ENCODE measurements around the gene FGF12.
"Not testable (repeated sequence)": the region's sequence is repeated elsewhere in the genome, so short reads cannot be mapped to it uniquely, and the experiment has no call there.

Gene FGF12

GRCh38 chr3:192577811-192578210 lies 149.5 kb downstream of the FGF12 start:
- Histone ChIP-seq H3F3A (ENCODE audit: insufficient read depth) (no peaks in the 10 kb centered on the region), H3K9me2 (replicated peaks; ENCODE audit: insufficient read depth, low read length) (no peaks in the 10 kb centered on the region), H3K9ac (ENCODE audit: low read length) (no peak overlapping the region), H3K36me3 (ENCODE audit: low read length) (no peaks in the 10 kb centered on the region), H3K79me2 (ENCODE audit: insufficient read depth, low read length) (no peaks in the 10 kb centered on the region), H3K4me3 (ENCODE audit: insufficient read depth, low read length, poor library complexity, severe bottlenecking) (no peak overlapping the region), H3K27ac (ENCODE audit: low read depth, low read length) (no peak overlapping the region), H4K20me1 (ENCODE audit: low read depth, low read length) (no peaks in the 10 kb centered on the region), H3K27me3 (ENCODE audit: low read length) (no peaks in the 10 kb centered on the region), H3K9me3 (ENCODE audit: insufficient read depth, low read length) (no peaks in the 10 kb centered on the region), H2AFZ (ENCODE audit: low read depth, low read length, severe bottlenecking) (no peak overlapping the region), H3K4me2 (ENCODE audit: low read depth, low read length, poor library complexity, severe bottlenecking) (no peak overlapping the region)
- TF ChIP-seq CTCF (IDR thresholded peaks at IDR 0.05; ENCODE audit: insufficient read depth, low read length, poor library complexity, severe bottlenecking) (no peak), EZH2phosphoT487 (conservative IDR thresholded peaks at IDR 0.05; ENCODE audit: low read length) (no peak)

DNA sequence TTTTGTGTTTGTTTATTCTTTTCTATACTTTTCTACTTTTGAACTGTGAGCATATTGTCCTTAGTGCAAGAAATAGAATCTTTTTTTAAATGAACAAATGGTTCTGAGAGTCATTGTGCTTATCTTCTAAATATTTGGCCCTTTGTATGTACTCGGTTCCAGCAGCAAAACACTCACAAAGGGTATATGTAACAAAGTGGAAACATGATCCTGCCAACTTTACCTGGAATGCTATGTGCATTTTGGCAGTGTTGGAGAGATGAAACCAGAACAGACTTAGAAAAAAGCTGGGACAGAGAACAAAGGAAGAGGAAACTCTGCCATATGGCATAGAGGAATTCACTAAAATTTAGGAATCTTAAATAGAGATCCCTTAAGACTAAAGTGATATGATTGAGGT lies 150.1 kb downstream of the FGF12 start:
- no peaks in the 10 kb centered on the region for H3K9me3 ChIP-seq (ENCODE audit: insufficient read depth, low read length)
- H3K27ac ChIP-seq (ENCODE audit: low read depth, low read length): no peak overlapping the region
- H3K79me2 ChIP-seq (ENCODE audit: insufficient read depth, low read length): no peaks in the 10 kb centered on the region
- no peaks in the 10 kb centered on the region for H4K20me1 ChIP-seq (ENCODE audit: low read depth, low read length)
- H3F3A ChIP-seq (ENCODE audit: insufficient read depth): no peaks in the 10 kb centered on the region
- no peak overlapping the region for H3K4me3 ChIP-seq (ENCODE audit: insufficient read depth, low read length, poor library complexity, severe bottlenecking)
- H3K36me3 ChIP-seq (ENCODE audit: low read length): no peaks in the 10 kb centered on the region
- no peak overlapping the region for H2AFZ ChIP-seq (ENCODE audit: low read depth, low read length, severe bottlenecking)
- H3K9ac ChIP-seq (ENCODE audit: low read length): no peak overlapping the region
- no peak overlapping the region for H3K4me2 ChIP-seq (ENCODE audit: low read depth, low read length, poor library complexity, severe bottlenecking)
- TF ChIP-seq CTCF (IDR thresholded peaks at IDR 0.05; ENCODE audit: insufficient read depth, low read length, poor library complexity, severe bottlenecking) (no peak), EZH2phosphoT487 (conservative IDR thresholded peaks at IDR 0.05; ENCODE audit: low read length) (no peak)
- H3K9me2 ChIP-seq (replicated peaks; ENCODE audit: insufficient read depth, low read length): no peaks in the 10 kb centered on the region
- no peaks in the 10 kb centered on the region for H3K27me3 ChIP-seq (ENCODE audit: low read length)

DNA sequence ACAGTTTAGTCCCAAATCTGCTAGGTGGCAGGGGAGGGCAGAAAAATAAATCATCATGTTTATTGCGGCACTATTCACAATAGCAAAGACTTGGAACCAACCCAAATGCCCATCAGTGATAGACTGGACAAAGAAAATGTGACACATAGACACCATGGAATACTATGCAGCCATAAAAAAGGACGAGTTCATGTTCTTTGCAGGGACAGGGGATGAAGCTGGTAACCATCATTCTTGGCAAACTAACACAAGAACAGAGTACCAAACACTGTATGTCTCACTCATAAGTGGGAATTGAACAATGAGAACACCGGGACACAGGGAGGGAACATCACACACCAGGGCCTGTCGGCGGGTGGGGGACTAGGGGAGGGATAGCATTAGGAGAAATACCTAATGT lies 150.6 kb downstream of the FGF12 start:
- not testable (repeated sequence) for H3K36me3 ChIP-seq (ENCODE audit: low read length); H3K4me2 ChIP-seq (ENCODE audit: low read depth, low read length, poor library complexity, severe bottlenecking); H2AFZ ChIP-seq (ENCODE audit: low read depth, low read length, severe bottlenecking); H3K79me2 ChIP-seq (ENCODE audit: insufficient read depth, low read length); H3K27ac ChIP-seq (ENCODE audit: low read depth, low read length); H4K20me1 ChIP-seq (ENCODE audit: low read depth, low read length); H3K9ac ChIP-seq (ENCODE audit: low read length); H3F3A ChIP-seq (ENCODE audit: insufficient read depth); H3K27me3 ChIP-seq (ENCODE audit: low read length); H3K9me2 ChIP-seq (replicated peaks; ENCODE audit: insufficient read depth, low read length); H3K4me3 ChIP-seq (ENCODE audit: insufficient read depth, low read length, poor library complexity, severe bottlenecking); H3K9me3 ChIP-seq (ENCODE audit: insufficient read depth, low read length)

GRCh38 chr3:192575879-192576506 lies 151.3 kb downstream of the FGF12 start:
- no peaks in the 10 kb centered on the region for H3K9me3 ChIP-seq (ENCODE audit: insufficient read depth, low read length)
- no peaks in the 10 kb centered on the region for H3K27me3 ChIP-seq (ENCODE audit: low read length)
- TF ChIP-seq CTCF (IDR thresholded peaks at IDR 0.05; ENCODE audit: insufficient read depth, low read length, poor library complexity, severe bottlenecking): no peak
- TF ChIP-seq EZH2phosphoT487 (conservative IDR thresholded peaks at IDR 0.05; ENCODE audit: low read length): no peak
- H2AFZ ChIP-seq (ENCODE audit: low read depth, low read length, severe bottlenecking): no peak overlapping the region
- H3K36me3 ChIP-seq (ENCODE audit: low read length): no peaks in the 10 kb centered on the region
- no peak overlapping the region for H3K4me2 ChIP-seq (ENCODE audit: low read depth, low read length, poor library complexity, severe bottlenecking)
- no peaks in the 10 kb centered on the region for H4K20me1 ChIP-seq (ENCODE audit: low read depth, low read length)
- no peak overlapping the region for H3K27ac ChIP-seq (ENCODE audit: low read depth, low read length)
- no peaks in the 10 kb centered on the region for H3K9me2 ChIP-seq (replicated peaks; ENCODE audit: insufficient read depth, low read length)
- H3K9ac ChIP-seq (ENCODE audit: low read length): no peak overlapping the region
- H3F3A ChIP-seq (ENCODE audit: insufficient read depth): no peaks in the 10 kb centered on the region
- no peak overlapping the region for H3K4me3 ChIP-seq (ENCODE audit: insufficient read depth, low read length, poor library complexity, severe bottlenecking)
- no peaks in the 10 kb centered on the region for H3K79me2 ChIP-seq (ENCODE audit: insufficient read depth, low read length)

All from SU-DHL-6 (cell line).